NCI-H774 (cell line): ENCODE results near the gene GNAT1.

ENCODE experiments used
- DNase-seq: peaks from one replicate; lab custom pipeline; 2025; lab: John Stamatoyannopoulos, UW

The GNAT1 gene

GRCh38 chr3:50190936-50191660 is at the start of gene GNAT1:
TSS of gene GNAT1 (plus strand) at chr3:50191610. CDS start at chr3:50191726, 116 bp downstream.
- no peak for DNase-seq

- no peak for DNase-seq
These were observed 45.0 kb upstream of the GNAT1 start for GRCh38 chr3:50146316-50146901.

GRCh38 chr3:50147016-50147415 is 44.4 kb upstream of the GNAT1 start:
- DNase-seq: no peak

GRCh38 chr3:50147447-50147846 is 44.0 kb upstream of the GNAT1 start:
- DNase-seq: no peak

GRCh38 chr3:50147861-50148260 is 43.5 kb upstream of the GNAT1 start:
- no peak for DNase-seq

GRCh38 chr3:50150404-50150750 is 41.0 kb upstream of the GNAT1 start:
- no peak for DNase-seq

- no peak for DNase-seq
These were observed 40.3 kb upstream of the GNAT1 start for GRCh38 chr3:50150863-50151686.

- DNase-seq: no peak
These were observed 39.7 kb upstream of the GNAT1 start for GRCh38 chr3:50151728-50152127.

GRCh38 chr3:50153782-50154475 is 37.5 kb upstream of the GNAT1 start:
- no peak for DNase-seq

- no peak for DNase-seq
These were observed 37.0 kb upstream of the GNAT1 start for GRCh38 chr3:50154476-50154839.

- DNase-seq: peak; percentile 17
These were observed 36.4 kb upstream of the GNAT1 start, which contains the start of gene SEMA3F for GRCh38 chr3:50154840-50155490. TSS of gene SEMA3F (plus strand) at chr3:50155324. CDS start at chr3:50159623, 4,299 bp downstream.

- no peak for DNase-seq
These were observed 35.9 kb upstream of the GNAT1 start for GRCh38 chr3:50155491-50155878.

GRCh38 chr3:50155891-50156290 is 35.5 kb upstream of the GNAT1 start:
- no peak for DNase-seq

GRCh38 chr3:50156549-50157493 is 34.6 kb upstream of the GNAT1 start:
- no peak for DNase-seq

- DNase-seq: no peak
These were observed 33.4 kb upstream of the GNAT1 start for GRCh38 chr3:50157827-50158529.

GRCh38 chr3:50158530-50159146 is 32.8 kb upstream of the GNAT1 start:
- no peak for DNase-seq

GRCh38 chr3:50160561-50160983 is 30.8 kb upstream of the GNAT1 start:
- DNase-seq: no peak

GRCh38 chr3:50161320-50161719 is 30.1 kb upstream of the GNAT1 start:
- no peak for DNase-seq

GRCh38 chr3:50162034-50162883 is 29.2 kb upstream of the GNAT1 start:
- DNase-seq: no peak
